ENCODE results near the gene BCAR3.
"Not testable (repeated sequence)": the region's sequence is repeated elsewhere in the genome, so short reads cannot be mapped to it uniquely, and the experiment has no call there.

Gene BCAR3

DNA sequence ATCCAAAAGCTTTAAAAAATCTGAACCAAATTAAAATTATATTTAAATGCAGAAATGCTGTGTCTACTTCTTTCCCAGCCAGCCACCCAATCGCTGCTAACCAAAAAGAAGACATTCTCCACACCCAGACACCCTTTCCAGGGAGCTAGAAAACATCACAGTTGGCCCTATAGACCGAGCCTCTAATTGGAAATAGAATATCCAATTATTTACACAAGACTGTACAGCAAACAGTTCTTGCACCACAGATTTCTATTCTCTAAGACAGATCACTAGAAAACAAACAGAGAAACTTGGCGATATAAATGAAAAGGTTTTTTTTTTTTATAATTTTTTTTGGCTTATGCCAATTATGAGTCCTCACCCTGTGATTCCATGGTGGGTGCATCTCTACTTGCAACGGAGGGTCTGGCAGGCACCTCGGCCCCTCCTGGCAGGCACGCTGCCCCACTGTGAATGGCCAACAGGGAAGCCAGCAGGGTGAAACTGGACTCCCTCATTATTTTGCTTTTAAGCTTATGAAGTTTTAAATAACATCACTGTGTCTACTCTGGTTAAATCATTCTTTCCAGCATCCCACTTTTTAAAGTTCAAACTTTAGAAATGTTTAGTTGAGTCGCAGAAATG is 29.2 kb downstream of the BCAR3 start:
- no peak for DNase-seq (ENCODE audit: low read depth in 1 of 2, low spot score in 1 of 2)
- no peak for TF ChIP-seq JUND (IDR thresholded peaks at IDR 0.05; ENCODE audit: low read depth)
- in situ Hi-C loops (cut with HindIII; ENCODE audit: low pct_unique_long_range_greater_than_20kb, low sequenced_read_pairs): no loop called here

DNA sequence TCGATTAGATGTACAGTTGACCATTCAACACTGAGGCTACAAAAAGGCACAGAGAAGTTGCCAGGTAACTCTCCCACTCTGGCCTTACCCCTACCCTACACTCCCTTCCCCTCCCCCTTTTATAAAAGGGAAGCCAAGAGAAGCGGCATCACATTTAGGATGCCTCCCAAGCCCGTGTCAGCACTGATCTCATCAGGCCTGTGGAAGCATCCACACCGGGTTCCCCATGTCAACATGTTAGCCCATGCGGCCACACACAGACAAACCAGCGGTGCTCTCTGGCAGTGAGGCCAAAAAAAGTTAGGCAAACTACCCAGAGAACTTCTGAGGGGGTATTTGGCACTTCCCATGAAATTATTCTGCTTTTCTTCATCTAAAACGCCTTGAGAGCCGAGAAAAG is 29.9 kb downstream of the BCAR3 start:
- no peak for TF ChIP-seq JUND (IDR thresholded peaks at IDR 0.05; ENCODE audit: low read depth)
- no peak for DNase-seq (ENCODE audit: low read depth in 1 of 2, low spot score in 1 of 2)
- in situ Hi-C loops (cut with HindIII; ENCODE audit: low pct_unique_long_range_greater_than_20kb, low sequenced_read_pairs): no loop called here

DNA sequence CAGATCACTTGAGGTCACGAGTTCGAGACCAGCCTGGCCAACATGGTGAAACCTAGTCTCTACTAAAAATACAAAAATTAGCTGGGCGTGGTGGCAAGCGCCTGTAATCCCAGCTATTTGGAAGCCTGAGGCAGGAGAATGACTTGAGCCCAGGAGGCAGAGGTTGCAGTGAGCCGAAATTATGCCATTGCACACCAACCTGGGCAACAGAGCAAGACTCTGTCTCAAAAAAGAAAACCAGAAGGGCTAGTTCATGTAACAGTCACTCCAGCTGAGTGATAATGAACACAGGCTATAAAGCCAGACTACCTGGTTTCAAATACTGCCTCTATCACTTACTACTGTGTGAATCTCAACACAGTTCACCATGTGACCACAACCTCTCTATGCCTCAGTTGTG is 31.5 kb downstream of the BCAR3 start:
- in situ Hi-C loops (cut with HindIII; ENCODE audit: low pct_unique_long_range_greater_than_20kb, low sequenced_read_pairs); DNase-seq (ENCODE audit: low read depth in 1 of 2, low spot score in 1 of 2): not testable (repeated sequence)

DNA sequence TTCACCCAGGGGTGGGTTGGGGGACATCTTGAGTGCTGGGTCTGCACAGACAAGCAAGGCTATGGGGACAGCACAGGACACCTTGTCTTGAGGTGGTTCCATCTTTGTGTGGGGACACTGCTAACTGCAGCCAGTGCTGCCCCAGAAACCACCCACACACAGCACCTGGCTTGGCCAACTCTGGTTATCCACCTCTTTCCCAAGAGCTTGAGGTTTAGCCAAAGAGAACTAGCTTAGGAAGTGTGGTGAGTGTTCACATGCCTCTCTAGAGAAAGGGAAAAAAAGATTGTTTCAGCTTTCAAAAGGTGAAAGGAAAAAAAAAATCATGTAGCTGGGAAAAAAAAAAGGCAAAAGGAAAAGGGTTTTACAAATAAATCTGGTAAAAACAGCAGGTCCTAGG is 32.4 kb downstream of the BCAR3 start:
- in situ Hi-C loops (cut with HindIII; ENCODE audit: low pct_unique_long_range_greater_than_20kb, low sequenced_read_pairs): no loop called here
- no peak for TF ChIP-seq JUND (IDR thresholded peaks at IDR 0.05; ENCODE audit: low read depth)

DNA sequence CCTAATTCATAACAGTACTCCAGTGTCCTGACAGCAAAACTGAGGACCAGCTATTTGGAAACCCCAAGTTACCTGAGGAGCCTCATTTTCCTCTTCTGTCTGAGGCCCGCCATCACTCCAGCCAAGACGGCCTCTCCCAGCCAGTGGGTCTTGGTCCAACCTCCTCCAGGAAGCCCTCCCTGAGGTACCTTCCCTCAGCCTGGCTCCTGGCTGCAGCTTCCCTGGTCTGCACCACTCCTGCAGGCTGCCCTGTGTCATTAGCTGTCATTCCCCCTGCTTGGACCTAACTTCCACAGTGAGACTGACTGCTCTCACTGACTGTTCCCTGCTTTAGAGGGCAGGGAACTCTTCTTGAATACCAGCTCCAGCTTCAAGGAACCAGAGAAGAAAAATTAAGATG is 33.0 kb downstream of the BCAR3 start:
- in situ Hi-C loops (cut with HindIII; ENCODE audit: low pct_unique_long_range_greater_than_20kb, low sequenced_read_pairs): no loop called here
- DNase-seq (ENCODE audit: low read depth in 1 of 2, low spot score in 1 of 2): no peak
- no peak for TF ChIP-seq JUND (IDR thresholded peaks at IDR 0.05; ENCODE audit: low read depth)

More for the DNA sequence above, 32.4 kb downstream of the BCAR3 start:
- DNase-seq (ENCODE audit: low read depth in 1 of 2, low spot score in 1 of 2): no peak

DNA sequence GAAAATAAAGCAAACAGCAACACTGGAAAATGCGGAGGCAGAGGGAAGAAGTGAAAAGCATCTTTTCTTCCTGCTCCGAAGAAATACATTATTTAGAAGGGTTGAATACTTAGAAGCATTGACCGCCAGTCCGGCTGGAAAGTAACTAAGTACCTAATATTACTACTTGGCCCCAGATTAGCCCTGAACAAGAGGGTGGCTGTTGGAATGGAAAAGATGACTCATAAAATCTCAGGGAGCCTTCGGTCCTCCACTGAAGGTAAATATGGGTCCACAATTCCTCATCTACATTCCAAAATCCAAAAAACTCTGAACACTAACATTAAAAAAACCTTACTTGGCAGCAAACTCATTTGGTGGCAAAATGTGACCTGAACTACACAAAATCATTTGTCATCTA is 40.1 kb downstream of the BCAR3 start:
- no peak for TF ChIP-seq JUND (IDR thresholded peaks at IDR 0.05; ENCODE audit: low read depth)
- in situ Hi-C loops (cut with HindIII; ENCODE audit: low pct_unique_long_range_greater_than_20kb, low sequenced_read_pairs): no loop called here
- no peak for DNase-seq (ENCODE audit: low read depth in 1 of 2, low spot score in 1 of 2)

DNA sequence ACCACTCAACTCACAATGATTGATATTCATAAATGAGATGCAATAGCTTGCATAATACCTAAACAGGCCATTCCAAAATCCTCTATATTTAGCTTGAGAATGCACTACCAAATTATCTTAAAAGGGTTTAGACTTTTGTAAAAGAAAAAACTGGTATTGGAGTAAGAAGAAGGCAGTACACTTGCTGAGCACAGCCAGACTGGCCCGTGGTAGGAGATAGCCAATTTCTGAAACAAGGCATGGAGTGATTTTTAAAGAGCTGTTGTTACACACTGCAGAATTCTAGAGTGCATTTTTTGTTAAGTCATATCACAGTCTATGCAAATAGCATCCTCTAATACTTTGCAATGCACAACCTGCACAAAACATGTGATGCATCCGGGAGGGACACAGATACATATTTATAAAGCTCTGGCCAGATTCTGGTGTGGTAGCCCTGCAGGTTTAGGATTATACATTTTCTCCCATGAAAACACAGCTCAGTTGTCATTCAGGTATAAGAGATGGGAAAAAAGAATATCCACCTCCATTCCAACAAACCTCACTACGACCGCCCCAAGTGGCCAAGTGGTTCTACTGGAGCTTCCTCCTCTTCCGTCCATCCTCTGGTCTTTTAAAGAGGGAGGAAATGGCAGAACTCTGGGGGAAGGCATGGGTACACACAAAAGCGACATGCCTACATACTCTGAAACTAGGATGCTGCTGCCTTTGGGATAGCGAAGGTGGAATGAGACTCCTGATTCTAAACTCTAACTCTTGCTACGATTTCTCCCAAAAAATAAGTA is 40.8 kb downstream of the BCAR3 start:
- in situ Hi-C loops (cut with HindIII; ENCODE audit: low pct_unique_long_range_greater_than_20kb, low sequenced_read_pairs): no loop called here
- TF ChIP-seq JUND (IDR thresholded peaks at IDR 0.05; ENCODE audit: low read depth): no peak
- no peak for DNase-seq (ENCODE audit: low read depth in 1 of 2, low spot score in 1 of 2)

DNA sequence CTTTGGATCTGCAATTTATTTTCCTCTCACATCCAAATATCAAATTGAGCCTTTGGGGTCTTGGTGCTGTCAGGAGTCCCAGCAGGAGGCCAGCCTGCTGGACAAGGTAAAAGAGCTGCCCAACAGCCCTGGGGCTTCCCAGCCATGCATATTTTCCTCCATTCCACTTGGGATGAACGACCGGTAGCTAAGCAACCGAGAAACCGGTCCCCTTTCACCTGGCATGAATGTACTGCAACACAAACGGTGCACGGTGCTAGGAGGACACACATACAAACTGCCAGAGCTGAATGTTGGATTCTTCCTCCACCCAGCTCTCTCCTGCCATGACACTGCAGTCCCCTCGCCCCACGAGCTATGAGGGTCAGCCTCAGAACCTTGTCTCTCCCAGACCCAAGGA is 42.7 kb downstream of the BCAR3 start:
- TF ChIP-seq JUND (IDR thresholded peaks at IDR 0.05; ENCODE audit: low read depth): no peak
- in situ Hi-C loops (cut with HindIII; ENCODE audit: low pct_unique_long_range_greater_than_20kb, low sequenced_read_pairs): no loop called here
- DNase-seq (ENCODE audit: low read depth in 1 of 2, low spot score in 1 of 2): peak; percentile 45 to 88

DNA sequence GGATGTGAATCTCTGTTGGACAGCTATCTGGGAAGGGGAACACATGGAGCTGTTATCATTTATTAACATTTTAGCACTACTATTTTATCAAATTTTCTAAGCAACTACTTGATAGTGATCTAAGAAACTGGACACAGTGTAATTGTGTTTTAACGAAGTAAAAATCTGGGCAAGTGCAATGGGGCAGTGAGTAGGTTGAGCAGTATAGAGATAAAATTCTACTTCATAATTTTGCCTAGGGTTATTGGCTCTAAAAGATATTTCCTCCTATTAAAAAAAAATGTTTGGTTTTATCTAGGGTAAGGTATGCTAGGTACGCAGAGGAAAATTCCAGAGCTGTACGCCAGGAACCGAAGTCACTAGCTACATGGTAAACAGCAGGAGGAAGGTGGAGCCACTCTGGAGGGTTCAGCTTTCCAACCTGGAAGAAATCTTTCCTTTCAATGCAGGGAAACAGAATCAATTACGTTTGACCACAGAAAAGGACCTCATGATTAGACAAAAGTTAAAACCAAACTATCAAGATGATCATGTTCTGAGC is 43.3 kb downstream of the BCAR3 start:
- DNase-seq (ENCODE audit: low read depth in 1 of 2, low spot score in 1 of 2): peak; percentile 43 to 93
- peak; percentile 93 for TF ChIP-seq JUND (IDR thresholded peaks at IDR 0.05; ENCODE audit: low read depth)
- in situ Hi-C loops (cut with HindIII; ENCODE audit: low pct_unique_long_range_greater_than_20kb, low sequenced_read_pairs): no loop called here

DNA sequence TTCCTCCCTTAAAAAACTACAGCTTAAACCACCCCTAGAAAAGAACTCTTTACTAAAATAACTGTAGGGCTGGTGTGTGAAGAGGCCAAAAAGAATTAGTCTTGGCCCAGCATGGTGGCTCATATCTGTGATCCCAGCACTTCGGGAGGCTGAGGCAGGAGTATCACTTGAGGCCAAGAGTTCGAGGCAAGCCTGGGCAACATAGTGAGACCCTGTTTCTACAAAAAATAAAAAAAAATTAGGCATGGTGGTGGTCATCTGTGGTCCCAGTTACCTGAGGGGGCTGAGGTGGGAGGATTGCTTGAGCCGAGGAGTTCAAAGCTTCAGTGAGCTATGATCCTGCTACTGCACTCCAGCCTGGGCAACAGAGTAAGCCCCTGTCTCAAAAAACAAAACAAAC is 44.9 kb downstream of the BCAR3 start:
- in situ Hi-C loops (cut with HindIII; ENCODE audit: low pct_unique_long_range_greater_than_20kb, low sequenced_read_pairs): no loop called here
- DNase-seq (ENCODE audit: low read depth in 1 of 2, low spot score in 1 of 2): no peak
- no peak for TF ChIP-seq JUND (IDR thresholded peaks at IDR 0.05; ENCODE audit: low read depth)

DNA sequence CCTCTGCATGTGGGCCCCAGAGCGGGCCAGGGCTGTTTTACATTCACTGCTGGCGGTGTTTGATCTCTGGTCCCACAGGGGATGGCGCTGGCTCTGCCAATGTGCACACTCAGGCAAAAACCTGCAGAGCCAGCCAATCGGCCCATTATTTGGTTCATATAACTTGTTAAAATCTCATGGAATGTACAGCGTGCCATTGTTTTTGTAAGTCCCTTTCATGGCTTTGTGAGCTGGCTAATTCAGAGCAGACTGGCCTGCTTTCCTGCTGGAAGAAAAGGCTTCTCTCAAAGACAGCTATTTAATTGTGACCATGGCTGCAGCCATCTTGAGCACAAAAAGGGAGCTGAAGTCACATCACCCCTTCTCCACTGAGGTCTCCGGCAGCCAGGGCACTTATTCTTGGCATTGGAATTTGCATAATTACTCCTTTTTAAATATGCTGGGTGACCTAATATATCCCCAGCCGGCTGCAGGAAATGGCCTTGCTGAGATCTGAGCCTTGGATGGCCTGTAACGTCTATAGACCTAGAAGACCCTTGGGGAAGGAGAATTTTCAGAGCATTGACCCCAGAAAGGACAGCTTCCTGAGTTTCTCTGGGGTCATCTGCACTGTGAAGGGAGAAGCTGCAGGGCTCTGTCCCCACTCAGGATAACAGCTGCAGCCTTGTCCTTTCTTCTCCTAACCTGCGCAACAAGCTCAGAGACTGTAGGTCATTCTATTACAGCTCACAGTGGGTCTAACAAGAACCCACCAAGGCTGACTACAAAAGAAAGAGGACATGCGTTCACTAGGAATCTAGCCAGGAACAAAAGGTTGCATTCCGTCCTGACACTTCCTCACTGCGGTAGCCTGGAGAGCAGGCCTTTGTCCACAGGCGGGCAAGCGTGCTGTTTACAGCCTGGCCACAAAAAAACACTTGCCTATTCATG is 45.8 kb downstream of the BCAR3 start:
- no peak for TF ChIP-seq JUND (IDR thresholded peaks at IDR 0.05; ENCODE audit: low read depth)
- in situ Hi-C loops (cut with HindIII; ENCODE audit: low pct_unique_long_range_greater_than_20kb, low sequenced_read_pairs): no loop called here
- no peak for DNase-seq (ENCODE audit: low read depth in 1 of 2, low spot score in 1 of 2)

DNA sequence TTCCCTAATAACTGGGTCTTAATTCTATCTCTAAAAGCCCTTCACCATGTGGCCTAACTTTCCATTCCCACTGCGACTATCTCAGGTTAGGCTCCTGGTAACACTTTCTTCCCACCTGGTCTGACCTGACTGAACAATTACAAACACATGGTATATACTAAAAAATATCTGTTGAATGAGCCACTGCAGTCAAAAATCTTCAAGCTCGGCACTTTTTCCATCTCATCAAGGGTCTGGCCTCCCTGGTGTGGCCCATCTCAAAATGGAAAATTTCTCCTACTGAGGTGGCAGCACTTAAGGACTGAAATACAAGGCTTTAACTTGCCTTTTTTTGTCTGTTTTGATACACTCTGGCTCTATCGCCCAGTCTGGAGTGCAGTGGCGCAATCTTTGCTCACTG is 48.3 kb downstream of the BCAR3 start:
- TF ChIP-seq JUND (IDR thresholded peaks at IDR 0.05; ENCODE audit: low read depth): no peak
- in situ Hi-C loops (cut with HindIII; ENCODE audit: low pct_unique_long_range_greater_than_20kb, low sequenced_read_pairs): no loop called here
- no peak for DNase-seq (ENCODE audit: low read depth in 1 of 2, low spot score in 1 of 2)

Measured in T47D (cell line).